Brain microvascular endothelial cell (primary cell): ENCODE measurements around the gene CDH2.

Experiments
- DNase-seq: peaks from one replicate; pipeline ENCODE4 v3.0.0-alpha.2; 2020
- H3K27ac ChIP-seq: fragments of 250-450 bp; sonication (Bioruptor Pico); 2 replicates; pipeline ENCODE4 v1.5.1; 2020; ENCODE audit warnings: mild to moderate bottlenecking, moderate library complexity
- H3K27me3 ChIP-seq: fragments of 250-450 bp; sonication (Bioruptor Pico); replicated peaks from 2 replicates; pipeline ENCODE4 v1.5.1; 2020; ENCODE audit warnings: mild to moderate bottlenecking
- H3K36me3 ChIP-seq: fragments of 250-450 bp; sonication (Bioruptor Pico); replicated peaks from 2 replicates; pipeline ENCODE4 v1.5.1; 2020; ENCODE audit warnings: mild to moderate bottlenecking
- H3K4me3 ChIP-seq: 2 replicates; pipeline ENCODE4 v1.5.1; 2011; ENCODE audit warnings: low read depth, mild to moderate bottlenecking, control low read depth, low read length, moderate library complexity
- in situ Hi-C: cut with HindIII; loops from 2 replicates; pipeline ENCODE4 v1.10.0; 2017; ENCODE audit warnings: low sequenced_read_pairs, low pct_ligation_motif_present
- TF ChIP-seq, protein P1 (sequence below): IDR thresholded peaks from 2 replicates; pipeline ENCODE4 v1.5.1; 2011; ENCODE audit warnings: low read depth, mild to moderate bottlenecking, moderate library complexity, low read length, control low read depth, inconsistent platforms; ENCODE audit errors: missing control alignments

CDH2 gene

DNA sequence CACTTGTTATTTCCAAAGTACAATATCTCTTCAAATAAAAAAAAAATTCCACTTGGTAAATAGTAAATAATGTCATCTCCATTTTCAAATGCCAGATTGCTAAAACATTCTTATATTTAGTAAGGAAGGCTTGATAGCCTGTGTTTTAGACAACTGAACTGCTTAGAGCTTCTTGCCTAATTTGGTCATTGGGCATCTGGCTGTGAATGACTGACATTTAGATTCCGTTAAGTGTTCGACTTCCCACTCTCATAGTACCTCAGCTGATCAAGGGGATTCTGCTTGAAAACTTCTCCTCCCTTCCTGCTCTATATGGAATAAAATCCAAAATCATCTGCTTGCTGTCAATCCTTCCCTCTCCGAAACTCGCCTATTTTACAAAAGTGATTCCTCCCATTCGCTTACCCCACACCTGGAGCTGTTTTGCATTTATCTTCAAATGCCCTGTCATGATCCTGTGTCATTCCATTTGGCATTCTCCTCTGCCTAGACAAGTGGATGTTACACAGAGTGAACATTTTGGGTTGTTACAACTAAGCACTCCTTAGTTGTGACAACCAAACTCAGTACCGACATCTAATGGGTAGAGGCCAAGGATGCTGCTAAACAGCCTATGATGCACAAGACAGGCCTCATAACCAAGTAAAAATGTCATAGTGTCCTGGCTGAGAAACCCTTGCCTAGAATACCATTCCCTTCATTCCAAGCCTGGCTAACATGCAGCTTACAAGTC lies 181.0 kb downstream of the CDH2 start:
- in situ Hi-C loops: no loop called here
- TF ChIP-seq, protein P1, sequence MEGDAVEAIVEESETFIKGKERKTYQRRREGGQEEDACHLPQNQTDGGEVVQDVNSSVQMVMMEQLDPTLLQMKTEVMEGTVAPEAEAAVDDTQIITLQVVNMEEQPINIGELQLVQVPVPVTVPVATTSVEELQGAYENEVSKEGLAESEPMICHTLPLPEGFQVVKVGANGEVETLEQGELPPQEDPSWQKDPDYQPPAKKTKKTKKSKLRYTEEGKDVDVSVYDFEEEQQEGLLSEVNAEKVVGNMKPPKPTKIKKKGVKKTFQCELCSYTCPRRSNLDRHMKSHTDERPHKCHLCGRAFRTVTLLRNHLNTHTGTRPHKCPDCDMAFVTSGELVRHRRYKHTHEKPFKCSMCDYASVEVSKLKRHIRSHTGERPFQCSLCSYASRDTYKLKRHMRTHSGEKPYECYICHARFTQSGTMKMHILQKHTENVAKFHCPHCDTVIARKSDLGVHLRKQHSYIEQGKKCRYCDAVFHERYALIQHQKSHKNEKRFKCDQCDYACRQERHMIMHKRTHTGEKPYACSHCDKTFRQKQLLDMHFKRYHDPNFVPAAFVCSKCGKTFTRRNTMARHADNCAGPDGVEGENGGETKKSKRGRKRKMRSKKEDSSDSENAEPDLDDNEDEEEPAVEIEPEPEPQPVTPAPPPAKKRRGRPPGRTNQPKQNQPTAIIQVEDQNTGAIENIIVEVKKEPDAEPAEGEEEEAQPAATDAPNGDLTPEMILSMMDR: no peak
- Histone ChIP-seq H3K4me3 (no peak overlapping the region), H3K27ac (no peak overlapping the region), H3K27me3 (no peaks in the 10 kb centered on the region), H3K36me3 (peaks cover 16% of the 10 kb centered on the region)
- no peak for DNase-seq

DNA sequence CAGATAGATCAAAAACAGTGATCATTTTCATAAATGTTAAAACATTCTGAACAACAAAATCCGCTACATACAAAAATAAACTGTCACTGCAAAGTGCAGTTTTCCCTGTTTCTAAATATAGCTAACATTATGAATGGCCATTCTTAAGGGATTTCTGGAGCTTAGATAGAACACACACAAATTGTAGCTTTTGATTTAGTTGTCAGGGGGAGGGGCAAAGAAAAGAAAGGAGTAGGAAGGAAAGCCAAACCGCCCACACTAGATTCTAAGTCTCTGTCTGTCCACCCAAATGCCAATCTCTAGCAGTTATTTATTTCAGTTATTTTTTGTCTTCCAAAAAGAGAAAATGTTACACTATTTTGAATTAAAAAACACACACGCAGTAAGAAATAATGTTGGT lies 182.4 kb downstream of the CDH2 start:
- Histone ChIP-seq H3K36me3 (peaks cover 19% of the 10 kb centered on the region), H3K4me3 (no peak overlapping the region), H3K27me3 (no peaks in the 10 kb centered on the region), H3K27ac (no peak overlapping the region)
- TF ChIP-seq, protein P1: no peak
- in situ Hi-C loops: no loop called here
- no peak for DNase-seq

DNA sequence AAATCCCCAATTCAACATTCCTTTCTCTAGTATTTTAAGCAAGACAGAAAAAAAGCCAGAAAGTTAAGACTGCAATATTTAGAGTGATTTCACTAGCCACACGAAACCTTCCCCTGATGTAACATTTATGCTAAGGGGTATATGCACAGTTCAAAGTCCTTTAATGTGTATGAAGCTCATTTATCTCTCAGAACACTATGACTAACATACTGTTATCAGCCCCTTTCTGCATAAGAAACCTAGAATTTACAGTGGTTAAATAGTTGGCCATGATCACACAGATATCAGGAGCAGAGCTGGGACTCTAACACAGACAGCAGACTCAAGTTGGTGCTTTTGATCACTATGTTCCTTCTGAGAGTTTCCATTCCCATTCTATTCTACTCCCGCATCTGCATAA lies 185.5 kb downstream of the CDH2 start:
- Histone ChIP-seq H3K27ac (no peak overlapping the region), H3K36me3 (peaks cover 17% of the 10 kb centered on the region), H3K4me3 (no peak overlapping the region), H3K27me3 (no peaks in the 10 kb centered on the region)
- in situ Hi-C loops: no loop called here
- TF ChIP-seq, protein P1: no peak
- peak; percentile 34 for DNase-seq

DNA sequence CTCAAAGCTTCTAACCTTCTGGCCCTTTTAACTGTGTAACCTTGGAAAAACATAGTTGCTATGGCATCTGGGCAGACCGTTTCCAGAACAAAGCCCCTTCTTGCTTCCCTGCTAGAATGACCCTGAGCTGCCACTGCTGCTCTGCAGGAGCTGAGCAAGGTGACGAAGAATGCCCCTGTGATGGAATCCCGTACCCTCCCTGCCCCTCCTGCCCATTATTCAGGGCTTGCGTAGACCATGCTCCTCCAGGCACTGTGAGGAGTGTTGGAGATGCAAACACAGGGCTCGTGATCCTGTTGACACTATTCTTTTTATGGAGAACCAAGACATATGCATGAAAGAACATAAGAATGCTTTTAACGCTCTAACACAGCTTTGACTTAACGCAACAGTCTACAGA lies 191.1 kb downstream of the CDH2 start:
- H3K27me3 ChIP-seq: no peaks in the 10 kb centered on the region
- in situ Hi-C loops: no loop called here
- TF ChIP-seq, protein P1: no peak
- peaks cover 18% of the 10 kb centered on the region for H3K36me3 ChIP-seq
- H3K27ac ChIP-seq: no peak overlapping the region
- no peak overlapping the region for H3K4me3 ChIP-seq
- DNase-seq: no peak

DNA sequence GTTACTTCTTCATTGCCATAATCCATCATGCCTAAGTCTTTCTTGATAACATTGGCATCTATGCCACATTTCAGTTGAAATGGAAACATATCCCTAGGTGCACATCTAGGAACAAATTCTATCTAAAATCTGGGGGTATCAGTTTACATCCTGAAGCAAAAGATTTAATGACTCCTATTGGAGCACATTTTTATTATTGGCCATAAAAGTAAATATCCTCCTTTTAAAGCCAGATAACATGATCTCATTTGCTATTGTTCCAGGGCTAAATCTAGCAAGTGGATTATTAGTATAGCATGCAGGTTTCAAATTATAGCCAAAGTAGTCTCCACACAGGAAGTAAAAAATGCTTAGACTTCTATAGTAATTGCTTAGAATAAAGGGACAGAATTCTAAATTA lies 193.2 kb downstream of the CDH2 start:
- Histone ChIP-seq H3K36me3 (peaks cover 15% of the 10 kb centered on the region), H3K4me3 (no peak overlapping the region), H3K27me3 (no peaks in the 10 kb centered on the region), H3K27ac (no peak overlapping the region)
- in situ Hi-C loops: no loop called here
- TF ChIP-seq, protein P1: no peak
- DNase-seq: no peak
